Trophoblast cell (in vitro differentiated cells and primary cell): Measurements from ENCODE around the gene C1orf159.

ENCODE experiments used
- DNase-seq, 2 donors: peaks; one replicate each; pipeline ENCODE4 v3.0.0-alpha.2; 2016
- H2AFZ ChIP-seq: 2 replicates; pipeline ENCODE4 v1.6.1; 2013; ENCODE audit warnings: low read length, moderate library complexity, mild to moderate bottlenecking; ENCODE audit not compliant: insufficient read depth, poor library complexity
- H2AK5ac ChIP-seq: 2 replicates; pipeline ENCODE4 v1.6.1; 2013; ENCODE audit warnings: mild to moderate bottlenecking, low read length
- H2BK120ac ChIP-seq: 2 replicates; pipeline ENCODE4 v1.6.1; 2013; ENCODE audit warnings: low read length, mild to moderate bottlenecking, moderate library complexity; ENCODE audit not compliant: insufficient read depth, poor library complexity
- H2BK12ac ChIP-seq: 2 replicates; pipeline ENCODE4 v1.6.1; 2013; ENCODE audit warnings: mild to moderate bottlenecking, low read length, moderate library complexity
- H2BK5ac ChIP-seq: 2 replicates; pipeline ENCODE4 v1.6.1; 2013; ENCODE audit warnings: low read length, low read depth, moderate library complexity, mild to moderate bottlenecking; ENCODE audit not compliant: poor library complexity
- H3K14ac ChIP-seq: 2 replicates; pipeline ENCODE4 v1.6.1; 2013; ENCODE audit warnings: mild to moderate bottlenecking, low read length
- H3K18ac ChIP-seq: 2 replicates; pipeline ENCODE4 v1.6.1; 2013; ENCODE audit warnings: mild to moderate bottlenecking, low read length
- H3K23ac ChIP-seq: 2 replicates; pipeline ENCODE4 v1.6.1; 2013; ENCODE audit warnings: low read length
- H3K27ac ChIP-seq: 2 replicates; pipeline ENCODE4 v1.5.1; 2013; ENCODE audit warnings: low read depth, mild to moderate bottlenecking, inconsistent platforms, low read length, moderate library complexity
- H3K27me3 ChIP-seq: 2 replicates; pipeline ENCODE4 v1.6.1; 2013; ENCODE audit warnings: inconsistent platforms, mild to moderate bottlenecking, low read length, moderate library complexity; ENCODE audit not compliant: insufficient read depth
- H3K36me3 ChIP-seq, 2 experiments: 1 replicate in 1 of 2; 2 replicates in 1 of 2; pipeline ENCODE4 v1.6.1; 2013; ENCODE audit warnings: low read length in 2 of 2, mild to moderate bottlenecking in 2 of 2, moderate library complexity in 1 of 2; ENCODE audit not compliant: insufficient read depth in 2 of 2, control insufficient read depth in 1 of 2
- H3K4ac ChIP-seq: 2 replicates; pipeline ENCODE4 v1.6.1; 2013; ENCODE audit warnings: low read depth, mild to moderate bottlenecking, low read length, moderate library complexity
- H3K4me1 ChIP-seq, 2 experiments: 1 replicate in 1 of 2; 2 replicates in 1 of 2; pipeline ENCODE4 v1.6.1; 2013; ENCODE audit warnings: low read length in 2 of 2, mild to moderate bottlenecking in 2 of 2, moderate library complexity in 1 of 2; ENCODE audit not compliant: insufficient read depth in 2 of 2, control insufficient read depth in 1 of 2
- H3K4me2 ChIP-seq: 2 replicates; pipeline ENCODE4 v1.6.1; 2013; ENCODE audit warnings: inconsistent platforms, mild to moderate bottlenecking, low read length, moderate library complexity
- H3K4me3 ChIP-seq: 2 replicates; pipeline ENCODE4 v1.5.1; 2013; ENCODE audit warnings: mild to moderate bottlenecking, low read depth, low read length, inconsistent platforms
- H3K79me1 ChIP-seq: one replicate; pipeline ENCODE4 v1.6.1; 2013; ENCODE audit warnings: low read length
- H3K79me2 ChIP-seq: 2 replicates; pipeline ENCODE4 v1.6.1; 2013; ENCODE audit warnings: low read length, mild to moderate bottlenecking; ENCODE audit not compliant: control insufficient read depth, insufficient read depth, poor library complexity
- H3K9ac ChIP-seq: 2 replicates; pipeline ENCODE4 v1.6.1; 2013; ENCODE audit warnings: mild to moderate bottlenecking, low read length
- H3K9me3 ChIP-seq: 2 replicates; pipeline ENCODE4 v1.6.1; 2013; ENCODE audit warnings: low read depth, mild to moderate bottlenecking, control low read depth, inconsistent platforms, low read length; ENCODE audit not compliant: insufficient read depth
- H4K12ac ChIP-seq: 2 replicates; pipeline ENCODE4 v1.6.1; 2013; ENCODE audit warnings: low read depth, mild to moderate bottlenecking, low read length, moderate library complexity
- H4K8ac ChIP-seq: 2 replicates; pipeline ENCODE4 v1.6.1; 2013; ENCODE audit warnings: low read depth, mild to moderate bottlenecking, low read length, moderate library complexity
- H4K91ac ChIP-seq: one replicate; pipeline ENCODE4 v1.6.1; 2013; ENCODE audit warnings: low read depth, mild to moderate bottlenecking, low read length, moderate library complexity
- WGBS: extraction: QIAGEN DNeasy Blood & Tissue Kit; methylation state at CpG from one replicate; pipeline ENCODE4 v1.1.7; 2013; ENCODE audit warnings: missing lambda C conversion rate; ENCODE audit not compliant: insufficient read length, insufficient coverage; ENCODE audit errors: extremely low coverage; 5-methylcytosine and 5-hydroxymethylcytosine counted together

The C1orf159 gene

GRCh38 chr1:1090424-1091343 lies 25.2 kb downstream of the C1orf159 start:
- H3K79me2 ChIP-seq, result no peaks in the 10 kb centered on the region
- no peak overlapping the region for H3K4me2 ChIP-seq
- H4K91ac ChIP-seq, result no peak overlapping the region
- H2BK12ac ChIP-seq, result no peak overlapping the region
- no peak overlapping the region for H3K27ac ChIP-seq
- no peak for DNase-seq
- no CpG with 5 or more reads among the region's 45 CpGs for WGBS
- no peaks in the 10 kb centered on the region for H3K4me1 ChIP-seq
- H2AFZ ChIP-seq, result no peak overlapping the region
- no peaks in the 10 kb centered on the region for H3K27me3 ChIP-seq
- no peak overlapping the region for H3K4ac ChIP-seq
- H3K9ac ChIP-seq, result no peak overlapping the region
- H3K9me3 ChIP-seq, result peaks cover 6% of the 10 kb centered on the region
- no peaks in the 10 kb centered on the region for H3K79me1 ChIP-seq
- H3K36me3 ChIP-seq, result peaks cover 3 to 7% of the 10 kb centered on the region in 2 experiments
- no peak overlapping the region for H3K14ac ChIP-seq
- H4K8ac ChIP-seq, result no peak overlapping the region
- H3K23ac ChIP-seq, result no peak overlapping the region
- no peak overlapping the region for H4K12ac ChIP-seq
- H2BK120ac ChIP-seq, result no peak overlapping the region
- H3K4me3 ChIP-seq, result no peak overlapping the region
- no peak overlapping the region for H2AK5ac ChIP-seq
- no peak overlapping the region for H3K18ac ChIP-seq
- H2BK5ac ChIP-seq, result no peak overlapping the region

GRCh38 chr1:1089731-1090423 lies 26.0 kb downstream of the C1orf159 start:
- Histone ChIP-seq H3K4me3 (no peak overlapping the region), H2BK12ac (no peak overlapping the region), H3K79me1 (no peaks in the 10 kb centered on the region), H3K27me3 (no peaks in the 10 kb centered on the region), H4K8ac (no peak overlapping the region), H2BK5ac (no peak overlapping the region), H3K4me2 (no peak overlapping the region), H2BK120ac (no peak overlapping the region), H3K4ac (no peak overlapping the region), H3K4me1 (no peaks in the 10 kb centered on the region), H3K27ac (no peak overlapping the region), H3K18ac (no peak overlapping the region), H3K23ac (no peak overlapping the region), H3K79me2 (no peaks in the 10 kb centered on the region), H3K36me3 (peaks cover 7% of the 10 kb centered on the region in 2 experiments), H3K9ac (no peak overlapping the region), H4K91ac (no peak overlapping the region), H2AFZ (no peak overlapping the region), H3K9me3 (peaks cover 6% of the 10 kb centered on the region), H2AK5ac (no peak overlapping the region), H4K12ac (no peak overlapping the region), H3K14ac (no peak overlapping the region)
- no peak for DNase-seq
- no CpG with 5 or more reads among the region's 22 CpGs for WGBS

- H3K27ac ChIP-seq, result no peak overlapping the region
- H3K36me3 ChIP-seq, result peaks cover 7 to 10% of the 10 kb centered on the region in 2 experiments
- no peaks in the 10 kb centered on the region for H3K27me3 ChIP-seq
- no peak overlapping the region for H2BK5ac ChIP-seq
- no peak overlapping the region for H3K14ac ChIP-seq
- H3K9me3 ChIP-seq, result peaks cover 6% of the 10 kb centered on the region
- H2AFZ ChIP-seq, result no peak overlapping the region
- DNase-seq, result no peak
- no peak overlapping the region for H4K8ac ChIP-seq
- no peak overlapping the region for H3K9ac ChIP-seq
- no peak overlapping the region for H3K18ac ChIP-seq
- no peaks in the 10 kb centered on the region for H3K79me2 ChIP-seq
- no peak overlapping the region for H3K23ac ChIP-seq
- no peak overlapping the region for H3K4me3 ChIP-seq
- no CpG with 5 or more reads among the region's 46 CpGs for WGBS
- H2AK5ac ChIP-seq, result no peak overlapping the region
- H3K4me2 ChIP-seq, result no peak overlapping the region
- no peaks in the 10 kb centered on the region for H3K4me1 ChIP-seq
- H2BK12ac ChIP-seq, result no peak overlapping the region
- H3K4ac ChIP-seq, result no peak overlapping the region
- no peaks in the 10 kb centered on the region for H3K79me1 ChIP-seq
- H2BK120ac ChIP-seq, result no peak overlapping the region
- H4K91ac ChIP-seq, result no peak overlapping the region
- H4K12ac ChIP-seq, result no peak overlapping the region
Observed at GRCh38 chr1:1088801-1089680, 26.8 kb downstream of the C1orf159 start.
